Pancreas (tissue), 10 donors: Measurements from ENCODE around the gene SENP5. TPM values are rescaled to one million over a fixed set of nuclear protein-coding genes. Genes with fewer than 3 reads are reported as not detected.
A peak's percentile ranks its signal among the peaks of the same experiment; 100 is the strongest.
"Not testable (repeated sequence)": the region's sequence is repeated elsewhere in the genome, so short reads cannot be mapped to it uniquely, and the experiment has no call there.

Experiments
- ATAC-seq, 4 donors: fragments of 200-7000 bp; cut with Tn5 transposase; one replicate each; pipeline versions ENCODE4 v1.8.0 to v1.9.1; 2020; ENCODE audit warnings: mild to moderate bottlenecking in 4 of 4, moderate library complexity in 4 of 4
- DNase-seq, 6 donors: peaks; one replicate each; pipeline ENCODE4 v3.0.0-alpha.2; 2020
- FAIRE-seq: peaks from 2 replicates; lab custom pipeline; 2012; peaks lifted over from hg19 to GRCh38; lab: Jason Lieb, UNC
- H3K27ac ChIP-seq, 4 donors: fragments of 200-600 bp; sonication (generic); 1 replicate in 3 of 4; 2 replicates in 1 of 4; pipeline versions ENCODE4 v1.5.0 to v1.8.0; 2020
- H3K27me3 ChIP-seq, 4 donors: fragments of 200-600 bp; one replicate each; pipeline ENCODE4 v1.8.0; 2021
- H3K36me3 ChIP-seq, 3 donors: fragments of 200-600 bp; sonication (generic) in 1 of 3; one replicate each; pipeline versions ENCODE4 v1.5.0 to v1.8.0; 2020 to 2021
- H3K4me1 ChIP-seq, 3 donors: fragments of 200-600 bp; one replicate each; pipeline ENCODE4 v1.8.0; 2021
- H3K4me3 ChIP-seq, 4 donors: fragments of 200-600 bp; sonication (generic) in 2 of 4; one replicate each; pipeline versions ENCODE4 v1.5.0 to v1.8.0; 2020 to 2021
- H3K9me3 ChIP-seq, 4 donors: fragments of 200-600 bp; one replicate each; pipeline ENCODE4 v1.8.0; 2021
- CTCF ChIP-seq, 4 donors: fragments of 200-600 bp; sonication (generic) in 3 of 4; IDR thresholded peaks; one replicate each; pipeline versions ENCODE4 v1.5.0 to v1.8.0; 2021; ENCODE audit warnings: antibody characterized with exemption in 4 of 4
- WGBS, 2 donors: extraction: QIAGEN DNeasy Blood & Tissue Kit; methylation state at CpG; one replicate each; pipeline ENCODE4 v1.1.7; 2013; 5-methylcytosine and 5-hydroxymethylcytosine counted together
- intact Hi-C, 3 donors: fragments of 100-400 bp; cut with DNase I; formaldehyde crosslinking; loops; one replicate each; pipeline versions ENCODE4 v1.11.1 to v1.14.2; 2022
- polyA plus RNA-seq, 2 donors: library from polyadenylated mRNA; stranded (reverse); fragments of 200-250 nt; gene quantifications; one replicate each; pipeline ENCODE4 v1.2.3, GENCODE V29; 2013
- total RNA-seq, 6 donors: library from RNA; stranded (reverse); fragmentation: NEBNext Ultra II Directional in 4 of 6; extraction: Animal tissue kit (Norgen Biotek cat#: 25700) in 4 of 6; gene quantifications; one replicate each; pipeline versions ENCODE4 v1.2.1 to v1.2.4, GENCODE V29; 2021 to 2023
- donor health status: healthy with polysubstance abuse.
- donor health status: DM: no; HTN: no; CAD: no; lungs with moderate emphysema.
- donor health status: DM: no; HTN: no; CAD: no.
- donor health status: control.
- donor health status: control.
- donor health status: Bipolar disorder and iron deficiency.
- donor health status: DM: yes; HTN: yes; CAD: no.
- donor health status: DM: no; HTN: no; CAD: no.
- donor health status: DM: no; HTN: no; CAD: no.
- donor health status: DM: yes; HTN: yes; CAD: no.

The SENP5 gene
- total and polyA plus RNA-seq, 8 donors = 5.7 to 16.2 (median 10.9) TPM

GRCh38 chr3:196942226-196942914 lies 74.7 kb downstream of the SENP5 start, which contains the start of gene NCBP2:
Gene NCBP2 (minus strand): TSS chr3:196942528. CDS start chr3:196942503, 25 bp downstream.
- intact Hi-C loops = no loop called here
- DNase-seq (peak; percentile 97 to 100 (median 99)), FAIRE-seq (no peak), ATAC-seq (peak; percentile 95 to 98 (median 96))
- H3K36me3 ChIP-seq = peaks cover 3 to 12% (median 5%) of the 10 kb centered on the region in 3 donors
- no peaks in the 10 kb centered on the region for H3K9me3 ChIP-seq
- H3K27me3 ChIP-seq = no peaks in the 10 kb centered on the region
- WGBS, 2 donors = 0% methylated on average over 72 to 77 of the region's 77 CpGs
- H3K27ac ChIP-seq = peak within 1 kb of the TSS; percentile 84 to 93 (median 90)
- H3K4me1 ChIP-seq = peaks cover 5 to 18% (median 16%) of the 10 kb centered on the region in 3 donors
- peak within 1 kb of the TSS; percentile 75 to 99 (median 88) for H3K4me3 ChIP-seq
- TF ChIP-seq CTCF (IDR thresholded peaks at IDR 0.05) = peak; percentile 38 to 56 (median 40)

GRCh38 chr3:196942915-196943277 lies 75.2 kb downstream of the SENP5 start:
- FAIRE-seq (no peak), DNase-seq (peak in 3 of 6 donors; percentile 33 to 78 (median 62)), ATAC-seq (peak in 3 of 4 donors; percentile 4 to 15 (median 5))
- Histone ChIP-seq H3K4me1 (peaks cover 5 to 18% (median 16%) of the 10 kb centered on the region in 3 donors), H3K27me3 (no peaks in the 10 kb centered on the region), H3K4me3 (peak overlapping the region; percentile 75 to 99 (median 88)), H3K27ac (peak overlapping the region; percentile 84 to 93 (median 90)), H3K36me3 (peaks cover 0 to 7% (median 2%) of the 10 kb centered on the region in 3 donors), H3K9me3 (no peaks in the 10 kb centered on the region)
- intact Hi-C loops = no loop called here
- TF ChIP-seq CTCF (IDR thresholded peaks at IDR 0.05) = no peak
- WGBS, 2 donors = 0% methylated on average over 24 to 25 of the region's 25 CpGs

GRCh38 chr3:196944037-196944790 lies 76.5 kb downstream of the SENP5 start:
- 66 to 70% methylated on average over 14 of the region's 14 CpGs for WGBS, 2 donors

GRCh38 chr3:196947136-196947859 lies 79.6 kb downstream of the SENP5 start:
- DNase-seq = peak in 1 of 6 donors; percentile 73
- Histone ChIP-seq H3K9me3 (no peaks in the 10 kb centered on the region), H3K27me3 (no peaks in the 10 kb centered on the region), H3K4me3 (no peak overlapping the region), H3K27ac (no peak overlapping the region), H3K36me3 (no peaks in the 10 kb centered on the region), H3K4me1 (peaks cover 0 to 8% (median 7%) of the 10 kb centered on the region in 3 donors)
- intact Hi-C loops = no loop called here
- WGBS, 2 donors = 85 to 90% methylated on average over 10 of the region's 10 CpGs
- FAIRE-seq = no peak
- TF ChIP-seq CTCF (IDR thresholded peaks at IDR 0.05) = no peak
- no peak for ATAC-seq

More at GRCh38 chr3:196944037-196944790, 76.5 kb downstream of the SENP5 start:
- peaks cover 5 to 18% (median 16%) of the 10 kb centered on the region in 3 donors for H3K4me1 ChIP-seq
- H3K9me3 ChIP-seq, DNase-seq, intact Hi-C loops, FAIRE-seq, H3K36me3 ChIP-seq, ATAC-seq, H3K27me3 ChIP-seq, H3K4me3 ChIP-seq, H3K27ac ChIP-seq: not testable (repeated sequence)
